WTC11 (cell line): ENCODE data around the gene ITCH. TPM values are rescaled to one million over a fixed set of nuclear protein-coding genes. Genes with fewer than 3 reads are reported as not detected.

Source experiments
- ATAC-seq: fragments of 200-7000 bp; cut with Tn5 transposase; 2 replicates; pipeline ENCODE4 v1.10.0; 2021; ENCODE audit warnings: mild to moderate bottlenecking, moderate library complexity
- CTCF ChIA-PET: fragments of 300-600 bp; sonication (Branson Sonifier 250); formaldehyde crosslinking; loops from one replicate; lab custom pipeline; 2021; ENCODE audit warnings: antibody characterized with exemption; lab: Charles Lee
- POLR2A ChIA-PET: fragments of 350-600 bp; sonication (Branson Sonifier 250); formaldehyde crosslinking; loops from one replicate; lab custom pipeline; 2021; ENCODE audit warnings: antibody characterized with exemption; lab: Charles Lee
- DNase-seq: peaks from one replicate; pipeline ENCODE4 v3.0.0; 2021; ENCODE audit warnings: low spot score
- H3K27ac Mint-ChIP-seq: 2 replicates; pipeline ENCODE4 v1.8.0; 2021; ENCODE audit warnings: mixed read lengths
- H3K27me3 Mint-ChIP-seq: 2 replicates; pipeline ENCODE4 v1.8.0; 2021; ENCODE audit warnings: low read depth, mild to moderate bottlenecking, moderate library complexity, mixed read lengths
- H3K36me3 Mint-ChIP-seq: 2 replicates; pipeline ENCODE4 v1.8.0; 2021; ENCODE audit warnings: mixed read lengths
- H3K4me1 Mint-ChIP-seq: 2 replicates; pipeline ENCODE4 v1.8.0; 2022; ENCODE audit warnings: mixed read lengths
- H3K4me3 Mint-ChIP-seq: 2 replicates; pipeline ENCODE4 v1.8.0; 2021; ENCODE audit warnings: mild to moderate bottlenecking, moderate library complexity, mixed read lengths
- H3K9me3 Mint-ChIP-seq: 2 replicates; pipeline ENCODE4 v1.8.0; 2021; ENCODE audit warnings: mixed read lengths
- CBFB ChIP-seq: sonication (generic); formaldehyde crosslinking; IDR thresholded peaks from 2 replicates; pipeline ENCODE4 v1.8.1; 2022; ENCODE audit warnings: mild to moderate bottlenecking, low read depth, missing genetic modification reagents
- ETV6 ChIP-seq: sonication (generic); formaldehyde crosslinking; IDR thresholded peaks from 2 replicates; pipeline ENCODE4 v1.8.1; 2022; ENCODE audit warnings: mild to moderate bottlenecking, missing genetic modification reagents
- FOXP4 ChIP-seq: sonication (generic); formaldehyde crosslinking; IDR thresholded peaks from 2 replicates; pipeline ENCODE4 v1.8.0; 2022; ENCODE audit warnings: mild to moderate bottlenecking, missing genetic modification reagents
- IRF2 ChIP-seq: sonication (generic); formaldehyde crosslinking; IDR thresholded peaks from 2 replicates; pipeline ENCODE4 v1.8.0; 2022; ENCODE audit warnings: low read depth, missing genetic modification reagents, borderline replicate concordance
- MYBL2 ChIP-seq: sonication (generic); formaldehyde crosslinking; IDR thresholded peaks from 2 replicates; pipeline ENCODE4 v1.8.1; 2023; ENCODE audit warnings: mild to moderate bottlenecking, moderate library complexity, missing genetic modification reagents
- PREB ChIP-seq: sonication (generic); formaldehyde crosslinking; IDR thresholded peaks from 2 replicates; pipeline ENCODE4 v1.8.1; 2022; ENCODE audit warnings: mild to moderate bottlenecking, missing genetic modification reagents, moderate library complexity, borderline replicate concordance
- SOX15 ChIP-seq: fragments of 250-450 bp; sonication (Bioruptor Pico); IDR thresholded peaks from 2 replicates; pipeline ENCODE4 v1.9.0; 2021; ENCODE audit warnings: mild to moderate bottlenecking
- TP53 ChIP-seq: sonication (generic); formaldehyde crosslinking; IDR thresholded peaks from 2 replicates; pipeline ENCODE4 v1.8.1; 2023; ENCODE audit warnings: mild to moderate bottlenecking, missing genetic modification reagents
- ZBTB21 ChIP-seq: sonication (generic); formaldehyde crosslinking; IDR thresholded peaks from 2 replicates; pipeline ENCODE4 v1.8.1; 2023; ENCODE audit warnings: mild to moderate bottlenecking, missing genetic modification reagents, borderline replicate concordance
- ZNF138 ChIP-seq: sonication (generic); formaldehyde crosslinking; conservative IDR thresholded peaks from 2 replicates; pipeline ENCODE4 v1.8.1; 2022; ENCODE audit warnings: mild to moderate bottlenecking, moderate library complexity, missing genetic modification reagents
- ZNF232 ChIP-seq: sonication (generic); formaldehyde crosslinking; IDR thresholded peaks from 2 replicates; pipeline ENCODE4 v1.8.0; 2022; ENCODE audit warnings: mild to moderate bottlenecking, missing genetic modification reagents
- ZNF281 ChIP-seq: sonication (generic); formaldehyde crosslinking; IDR thresholded peaks from 2 replicates; pipeline ENCODE4 v1.8.0; 2023; ENCODE audit warnings: mild to moderate bottlenecking, missing genetic modification reagents
- ZSCAN18 ChIP-seq: fragments of 250-450 bp; sonication (Bioruptor Pico); IDR thresholded peaks from 2 replicates; pipeline ENCODE4 v2.1.2; 2022; ENCODE audit warnings: mild to moderate bottlenecking, moderate library complexity
- total RNA-seq: library from RNA; stranded (reverse); gene quantifications from 3 replicates; pipeline ENCODE4 v1.2.3, GENCODE V29; 2021
- TF ChIP-seq, protein P1 (sequence below): fragments of 200-600 bp; IDR thresholded peaks from 2 replicates; pipeline ENCODE4 v1.8.0; 2022; ENCODE audit warnings: antibody characterized with exemption
- TF ChIP-seq, protein P2 (sequence below): sonication (generic); formaldehyde crosslinking; IDR thresholded peaks from 2 replicates; pipeline ENCODE4 v1.8.1; 2022; ENCODE audit warnings: missing genetic modification reagents, borderline replicate concordance
- TF ChIP-seq, protein P3 (sequence below): sonication (generic); formaldehyde crosslinking; IDR thresholded peaks from 2 replicates; pipeline ENCODE4 v1.8.1; 2023; ENCODE audit warnings: mild to moderate bottlenecking, moderate library complexity, missing genetic modification reagents
- TF ChIP-seq, protein P4 (sequence below): sonication (generic); formaldehyde crosslinking; IDR thresholded peaks from 2 replicates; pipeline ENCODE4 v1.8.0; 2022; ENCODE audit warnings: mild to moderate bottlenecking, missing genetic modification reagents
- TF ChIP-seq, protein P5 (sequence below): sonication (generic); formaldehyde crosslinking; IDR thresholded peaks from 2 replicates; pipeline ENCODE4 v1.8.1; 2022; ENCODE audit warnings: low read depth, mild to moderate bottlenecking, moderate library complexity, missing genetic modification reagents, borderline replicate concordance

The ITCH gene
- total RNA-seq, 1 experiment from 2014 or later = 35.8 TPM

DNA sequence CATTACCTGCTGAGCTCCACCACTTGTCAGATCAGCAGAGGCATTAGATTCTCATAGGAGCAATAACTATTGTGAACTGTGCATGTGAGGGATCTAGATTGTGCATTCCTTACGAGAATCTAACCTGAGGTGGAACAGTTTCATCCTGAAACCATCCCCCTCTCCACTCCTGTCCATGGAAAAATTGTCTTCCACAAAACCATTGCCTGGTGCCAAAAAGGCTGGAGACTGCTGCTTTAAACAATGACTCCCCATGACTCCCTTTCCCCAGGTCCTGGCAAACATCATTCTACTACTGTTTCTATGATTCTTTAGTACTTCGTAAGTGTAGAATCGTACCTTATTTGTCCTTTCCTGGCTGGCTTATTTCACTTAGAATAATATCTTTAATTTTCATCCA is 143.4 kb downstream of the ITCH start:
- H3K4me3 Mint-ChIP-seq = no peak overlapping the region
- H3K4me1 Mint-ChIP-seq = no peaks in the 10 kb centered on the region
- no peak for DNase-seq
- CTCF ChIA-PET = interaction anchor here (1.2 to 2.3 kb wide), 2 partner anchors 17 to 194 kb away, joined by 5 to 9 read pairs; no protein-coding TSS in a partner anchor
- peaks cover 20% of the 10 kb centered on the region for H3K36me3 Mint-ChIP-seq
- H3K27me3 Mint-ChIP-seq = no peaks in the 10 kb centered on the region
- no peaks in the 10 kb centered on the region for H3K9me3 Mint-ChIP-seq
- no peak overlapping the region for H3K27ac Mint-ChIP-seq
- TF ChIP-seq MYBL2 (CRISPR knock-in tag) (no peak), IRF2 (CRISPR knock-in tag) (no peak), ETV6 (CRISPR knock-in tag) (no peak), ZNF281 (no peak), ZBTB21 (CRISPR knock-in tag) (no peak), SOX15 (CRISPR knock-in tag) (no peak), ZSCAN18 (CRISPR knock-in tag) (no peak), PREB (no peak), CBFB (no peak), ZNF232 (no peak), TP53 (CRISPR knock-in tag) (no peak), FOXP4 (CRISPR knock-in tag) (no peak), ZNF138 (CRISPR knock-in tag) (no peak)
- TF ChIP-seq, protein P1, sequence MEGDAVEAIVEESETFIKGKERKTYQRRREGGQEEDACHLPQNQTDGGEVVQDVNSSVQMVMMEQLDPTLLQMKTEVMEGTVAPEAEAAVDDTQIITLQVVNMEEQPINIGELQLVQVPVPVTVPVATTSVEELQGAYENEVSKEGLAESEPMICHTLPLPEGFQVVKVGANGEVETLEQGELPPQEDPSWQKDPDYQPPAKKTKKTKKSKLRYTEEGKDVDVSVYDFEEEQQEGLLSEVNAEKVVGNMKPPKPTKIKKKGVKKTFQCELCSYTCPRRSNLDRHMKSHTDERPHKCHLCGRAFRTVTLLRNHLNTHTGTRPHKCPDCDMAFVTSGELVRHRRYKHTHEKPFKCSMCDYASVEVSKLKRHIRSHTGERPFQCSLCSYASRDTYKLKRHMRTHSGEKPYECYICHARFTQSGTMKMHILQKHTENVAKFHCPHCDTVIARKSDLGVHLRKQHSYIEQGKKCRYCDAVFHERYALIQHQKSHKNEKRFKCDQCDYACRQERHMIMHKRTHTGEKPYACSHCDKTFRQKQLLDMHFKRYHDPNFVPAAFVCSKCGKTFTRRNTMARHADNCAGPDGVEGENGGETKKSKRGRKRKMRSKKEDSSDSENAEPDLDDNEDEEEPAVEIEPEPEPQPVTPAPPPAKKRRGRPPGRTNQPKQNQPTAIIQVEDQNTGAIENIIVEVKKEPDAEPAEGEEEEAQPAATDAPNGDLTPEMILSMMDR = no peak
- TF ChIP-seq, protein P2, sequence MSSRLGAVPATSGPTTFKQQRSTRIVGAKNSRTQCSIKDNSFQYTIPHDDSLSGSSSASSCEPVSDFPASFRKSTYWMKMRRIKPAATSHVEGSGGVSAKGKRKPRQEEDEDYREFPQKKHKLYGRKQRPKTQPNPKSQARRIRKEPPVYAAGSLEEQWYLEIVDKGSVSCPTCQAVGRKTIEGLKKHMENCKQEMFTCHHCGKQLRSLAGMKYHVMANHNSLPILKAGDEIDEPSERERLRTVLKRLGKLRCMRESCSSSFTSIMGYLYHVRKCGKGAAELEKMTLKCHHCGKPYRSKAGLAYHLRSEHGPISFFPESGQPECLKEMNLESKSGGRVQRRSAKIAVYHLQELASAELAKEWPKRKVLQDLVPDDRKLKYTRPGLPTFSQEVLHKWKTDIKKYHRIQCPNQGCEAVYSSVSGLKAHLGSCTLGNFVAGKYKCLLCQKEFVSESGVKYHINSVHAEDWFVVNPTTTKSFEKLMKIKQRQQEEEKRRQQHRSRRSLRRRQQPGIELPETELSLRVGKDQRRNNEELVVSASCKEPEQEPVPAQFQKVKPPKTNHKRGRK (CRISPR knock-in tag) = no peak
- TF ChIP-seq, protein P3, sequence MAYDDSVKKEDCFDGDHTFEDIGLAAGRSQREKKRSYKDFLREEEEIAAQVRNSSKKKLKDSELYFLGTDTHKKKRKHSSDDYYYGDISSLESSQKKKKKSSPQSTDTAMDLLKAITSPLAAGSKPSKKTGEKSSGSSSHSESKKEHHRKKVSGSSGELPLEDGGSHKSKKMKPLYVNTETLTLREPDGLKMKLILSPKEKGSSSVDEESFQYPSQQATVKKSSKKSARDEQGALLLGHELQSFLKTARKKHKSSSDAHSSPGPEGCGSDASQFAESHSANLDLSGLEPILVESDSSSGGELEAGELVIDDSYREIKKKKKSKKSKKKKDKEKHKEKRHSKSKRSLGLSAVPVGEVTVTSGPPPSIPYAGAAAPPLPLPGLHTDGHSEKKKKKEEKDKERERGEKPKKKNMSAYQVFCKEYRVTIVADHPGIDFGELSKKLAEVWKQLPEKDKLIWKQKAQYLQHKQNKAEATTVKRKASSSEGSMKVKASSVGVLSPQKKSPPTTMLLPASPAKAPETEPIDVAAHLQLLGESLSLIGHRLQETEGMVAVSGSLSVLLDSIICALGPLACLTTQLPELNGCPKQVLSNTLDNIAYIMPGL (CRISPR knock-in tag) = no peak
- TF ChIP-seq, protein P4, sequence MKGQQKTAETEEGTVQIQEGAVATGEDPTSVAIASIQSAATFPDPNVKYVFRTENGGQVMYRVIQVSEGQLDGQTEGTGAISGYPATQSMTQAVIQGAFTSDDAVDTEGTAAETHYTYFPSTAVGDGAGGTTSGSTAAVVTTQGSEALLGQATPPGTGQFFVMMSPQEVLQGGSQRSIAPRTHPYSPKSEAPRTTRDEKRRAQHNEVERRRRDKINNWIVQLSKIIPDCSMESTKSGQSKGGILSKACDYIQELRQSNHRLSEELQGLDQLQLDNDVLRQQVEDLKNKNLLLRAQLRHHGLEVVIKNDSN (CRISPR knock-in tag) = no peak
- TF ChIP-seq, protein P5, sequence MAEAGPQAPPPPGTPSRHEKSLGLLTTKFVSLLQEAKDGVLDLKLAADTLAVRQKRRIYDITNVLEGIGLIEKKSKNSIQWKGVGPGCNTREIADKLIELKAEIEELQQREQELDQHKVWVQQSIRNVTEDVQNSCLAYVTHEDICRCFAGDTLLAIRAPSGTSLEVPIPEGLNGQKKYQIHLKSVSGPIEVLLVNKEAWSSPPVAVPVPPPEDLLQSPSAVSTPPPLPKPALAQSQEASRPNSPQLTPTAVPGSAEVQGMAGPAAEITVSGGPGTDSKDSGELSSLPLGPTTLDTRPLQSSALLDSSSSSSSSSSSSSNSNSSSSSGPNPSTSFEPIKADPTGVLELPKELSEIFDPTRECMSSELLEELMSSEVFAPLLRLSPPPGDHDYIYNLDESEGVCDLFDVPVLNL (CRISPR knock-in tag) = no peak
- TF ChIP-seq, all 79 proteins: peak for 0
- POLR2A ChIA-PET = interaction anchor here (1.2 kb wide), 1 partner anchor 9 kb away, joined by 3 read pairs; the partner anchor contains the start of gene DYNLRB1
- no peak for ATAC-seq
